HepG2 (cell line): ENCODE data around the gene IFIT5. TPM values are rescaled to one million over a fixed set of nuclear protein-coding genes. Genes with fewer than 3 reads are reported as not detected.
A peak's percentile ranks its signal among the peaks of the same experiment; 100 is the strongest.

Experiments used
- EHMT2 ChIP-seq: fragments of 200-600 bp; sonication (generic); IDR thresholded peaks from 2 replicates; pipeline ENCODE4 v1.7.0; 2017; ENCODE audit warnings: antibody characterized with exemption, low read depth, low read length, borderline replicate concordance
- EP300 ChIP-seq, 3 experiments: sonication (generic) in 1 of 3; formaldehyde crosslinking in 1 of 3; IDR thresholded peaks; 2 replicates each; pipeline versions ENCODE4 v1.5.1 to v1.6.1; 2011 to 2020; ENCODE audit warnings: low read depth in 2 of 3, low read length in 2 of 3, borderline replicate concordance in 1 of 3, improper control_type of control experiment in 1 of 3, mild to moderate bottlenecking in 1 of 3, missing genetic modification reagents in 1 of 3, moderate library complexity in 1 of 3
- FOXC1 ChIP-seq: sonication (generic); formaldehyde crosslinking; IDR thresholded peaks from 2 replicates; pipeline ENCODE4 v1.8.0; 2022; ENCODE audit warnings: mild to moderate bottlenecking, missing genetic modification reagents, borderline replicate concordance
- FOXO1 ChIP-seq: sonication (generic); formaldehyde crosslinking; IDR thresholded peaks from 2 replicates; pipeline ENCODE4 v1.4.0; 2020; ENCODE audit warnings: missing genetic modification reagents
- ISX ChIP-seq: sonication (generic); formaldehyde crosslinking; conservative IDR thresholded peaks from 2 replicates; pipeline ENCODE4 v1.5.0; 2020; ENCODE audit warnings: missing genetic modification reagents
- KDM5A ChIP-seq: fragments of 200-600 bp; sonication (generic); IDR thresholded peaks from 2 replicates; pipeline ENCODE4 v1.7.0; 2018; ENCODE audit warnings: antibody characterized with exemption, mild to moderate bottlenecking, low read length, borderline replicate concordance
- NFKBIZ ChIP-seq: IDR thresholded peaks from 2 replicates; pipeline ENCODE4 v1.6.1; 2018; ENCODE audit warnings: missing genetic modification reagents, missing compliant biosample characterization
- NPAS2 ChIP-seq: sonication (generic); formaldehyde crosslinking; IDR thresholded peaks from 2 replicates; pipeline ENCODE4 v1.8.0; 2022; ENCODE audit warnings: mild to moderate bottlenecking, missing genetic modification reagents, borderline replicate concordance
- RAD21 ChIP-seq: fragments of 450-650 bp; formaldehyde crosslinking; IDR thresholded peaks from 2 replicates; pipeline ENCODE4 v1.5.0; 2020; ENCODE audit warnings: mild to moderate bottlenecking
- SP2 ChIP-seq: sonication (generic); formaldehyde crosslinking; IDR thresholded peaks from 2 replicates; pipeline ENCODE4 v1.5.1; 2020; ENCODE audit warnings: mild to moderate bottlenecking, missing genetic modification reagents
- TAF1 ChIP-seq: sonication (generic); formaldehyde crosslinking; IDR thresholded peaks from 2 replicates; pipeline ENCODE4 v1.4.0; 2020; ENCODE audit warnings: missing genetic modification reagents
- YY1 ChIP-seq: IDR thresholded peaks from 2 replicates; pipeline ENCODE4 v1.6.1; 2011; ENCODE audit warnings: low read length, low read depth, moderate library complexity, mild to moderate bottlenecking; ENCODE audit not compliant: insufficient read depth, insufficient replicate concordance
- ZBTB14 ChIP-seq: sonication (generic); formaldehyde crosslinking; IDR thresholded peaks from 2 replicates; pipeline ENCODE4 v1.4.0; 2020; ENCODE audit warnings: missing genetic modification reagents
- ZNF18 ChIP-seq: sonication (generic); formaldehyde crosslinking; IDR thresholded peaks from 2 replicates; pipeline ENCODE4 v1.8.0; 2022; ENCODE audit warnings: mild to moderate bottlenecking, missing genetic modification reagents; ENCODE audit not compliant: insufficient replicate concordance
- ZNF264 ChIP-seq: sonication (generic); formaldehyde crosslinking; IDR thresholded peaks from 2 replicates; pipeline ENCODE4 v1.4.0; 2020; ENCODE audit warnings: missing genetic modification reagents
- ZNF292 ChIP-seq: sonication (generic); formaldehyde crosslinking; IDR thresholded peaks from 2 replicates; pipeline ENCODE4 v1.8.1; 2022; ENCODE audit warnings: mild to moderate bottlenecking, low read depth, missing genetic modification reagents, borderline replicate concordance
- ZNF547 ChIP-seq: sonication (generic); formaldehyde crosslinking; IDR thresholded peaks from 2 replicates; pipeline ENCODE4 v1.5.1; 2020; ENCODE audit warnings: mild to moderate bottlenecking, missing genetic modification reagents
- ZNF883 ChIP-seq: sonication (generic); formaldehyde crosslinking; IDR thresholded peaks from 2 replicates; pipeline ENCODE4 v1.5.1; 2020; ENCODE audit warnings: mild to moderate bottlenecking, missing genetic modification reagents; ENCODE audit errors: not compliant biosample characterization
- polyA plus RNA-seq, 8 experiments: library from polyadenylated mRNA; depleted of rRNA in 3 of 8; stranded (reverse) in 7 of 8; unstranded in 1 of 8; fragments of >200 nt; fragmentation: Illumina TruSeq in 4 of 8; extraction: Trizol in 4 of 8; gene quantifications; 2 replicates each; pipeline versions ENCODE4 v1.2.1 to v1.2.3, GENCODE V29; 2011 to 2016; ENCODE audit warnings: low read depth in 4 of 8, missing spikeins in 1 of 8, mixed read lengths in 1 of 8; ENCODE audit not compliant: insufficient read depth in 1 of 8
- total RNA-seq, 5 experiments: library from RNA; depleted of rRNA; stranded (reverse); fragments of >200 nt; fragmentation: Illumina TruSeq; extraction: Trizol; gene quantifications; 2 replicates each; pipeline ENCODE4 v1.2.3, GENCODE V29; 2016; ENCODE audit warnings: low read depth in 1 of 5
- TF ChIP-seq, protein P1 (sequence below): sonication (generic); formaldehyde crosslinking; IDR thresholded peaks from 2 replicates; pipeline ENCODE4 v1.5.0; 2020; ENCODE audit warnings: mild to moderate bottlenecking, missing genetic modification reagents, moderate library complexity
- TF ChIP-seq, protein P2 (sequence below): sonication (generic); formaldehyde crosslinking; IDR thresholded peaks from 2 replicates; pipeline ENCODE4 v1.4.0; 2020; ENCODE audit warnings: missing genetic modification reagents, low read depth, mild to moderate bottlenecking, borderline replicate concordance

Gene IFIT5
- total and polyA plus RNA-seq, 2 of the 13 experiments (the other 11 are each of a cell fraction or from before 2014, with no cell fraction given) = 2.2 to 8.3 TPM

DNA sequence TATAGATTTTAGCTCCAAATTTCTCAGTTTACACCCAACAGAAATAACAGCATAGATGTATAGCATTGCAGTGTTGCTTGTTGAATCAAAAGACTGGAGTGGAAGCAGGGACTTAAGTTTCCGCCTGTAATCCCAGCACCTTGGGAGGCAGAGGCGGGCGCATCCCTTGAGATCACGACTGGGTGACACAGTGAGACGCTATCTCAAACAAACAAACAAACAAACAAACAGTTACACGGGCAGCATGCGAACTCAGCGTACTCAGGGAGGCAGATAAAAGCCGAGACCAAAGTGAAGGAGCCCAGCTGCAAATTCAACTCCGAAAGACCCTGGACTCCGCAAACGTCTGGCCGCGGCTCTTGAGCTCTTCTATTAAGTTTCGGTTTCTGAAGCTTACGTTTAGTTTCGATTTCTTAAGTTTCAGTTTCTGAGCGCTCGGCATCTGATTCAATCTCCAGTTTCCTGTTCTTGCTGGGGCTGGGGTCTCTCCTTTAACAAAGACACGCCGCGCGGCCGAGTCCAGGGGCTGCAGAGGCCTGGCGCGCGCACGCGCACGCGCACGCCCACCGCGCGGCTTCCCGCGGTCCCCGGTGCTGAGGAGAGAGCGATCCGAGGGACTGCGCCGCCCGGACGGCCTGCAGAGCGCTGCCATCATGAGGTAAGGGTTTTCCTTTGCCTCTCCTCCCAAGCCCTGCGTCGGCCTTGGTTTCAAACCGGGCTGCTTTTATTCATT lies at the start of gene IFIT5 (continued):
- no peak for TF ChIP-seq ZNF18 (CRISPR knock-in tag)
- peak; percentile 39; the same call in 1 of the 2 replicates for TF ChIP-seq TAF1 (CRISPR knock-in tag)
- 0 out of 2 replicates have a peak, but pooled peaks have one; percentile 74 for TF ChIP-seq ZNF292 (CRISPR knock-in tag)
- TF ChIP-seq ZNF883 = peak; percentile 70
- TF ChIP-seq RAD21 (CRISPR knock-in tag) = no peak
- no peak for TF ChIP-seq EP300 (IDR thresholded peaks at IDR 0.05; ENCODE audit: low read depth in 2 of 2, low read length in 2 of 2)
- TF ChIP-seq EP300 (CRISPR knock-in tag; IDR thresholded peaks at IDR 0.05; ENCODE audit: borderline replicate concordance) = no peak
- peak; percentile 29; the same call in 1 of the 2 replicates for TF ChIP-seq FOXC1 (CRISPR knock-in tag)
- 0 out of 2 replicates have a peak, but pooled peaks have one; percentile 26 for TF ChIP-seq NPAS2
- TF ChIP-seq SP2 (CRISPR knock-in tag) = no peak
- no peak for TF ChIP-seq NFKBIZ (CRISPR knock-in tag)
- peak; percentile 6; the same call in 1 of the 2 replicates for TF ChIP-seq FOXO1 (CRISPR knock-in tag)
- TF ChIP-seq, protein P1, sequence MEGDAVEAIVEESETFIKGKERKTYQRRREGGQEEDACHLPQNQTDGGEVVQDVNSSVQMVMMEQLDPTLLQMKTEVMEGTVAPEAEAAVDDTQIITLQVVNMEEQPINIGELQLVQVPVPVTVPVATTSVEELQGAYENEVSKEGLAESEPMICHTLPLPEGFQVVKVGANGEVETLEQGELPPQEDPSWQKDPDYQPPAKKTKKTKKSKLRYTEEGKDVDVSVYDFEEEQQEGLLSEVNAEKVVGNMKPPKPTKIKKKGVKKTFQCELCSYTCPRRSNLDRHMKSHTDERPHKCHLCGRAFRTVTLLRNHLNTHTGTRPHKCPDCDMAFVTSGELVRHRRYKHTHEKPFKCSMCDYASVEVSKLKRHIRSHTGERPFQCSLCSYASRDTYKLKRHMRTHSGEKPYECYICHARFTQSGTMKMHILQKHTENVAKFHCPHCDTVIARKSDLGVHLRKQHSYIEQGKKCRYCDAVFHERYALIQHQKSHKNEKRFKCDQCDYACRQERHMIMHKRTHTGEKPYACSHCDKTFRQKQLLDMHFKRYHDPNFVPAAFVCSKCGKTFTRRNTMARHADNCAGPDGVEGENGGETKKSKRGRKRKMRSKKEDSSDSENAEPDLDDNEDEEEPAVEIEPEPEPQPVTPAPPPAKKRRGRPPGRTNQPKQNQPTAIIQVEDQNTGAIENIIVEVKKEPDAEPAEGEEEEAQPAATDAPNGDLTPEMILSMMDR (CRISPR knock-in tag) = peak; percentile 22; the same call in 1 of the 2 replicates
- TF ChIP-seq, protein P2, sequence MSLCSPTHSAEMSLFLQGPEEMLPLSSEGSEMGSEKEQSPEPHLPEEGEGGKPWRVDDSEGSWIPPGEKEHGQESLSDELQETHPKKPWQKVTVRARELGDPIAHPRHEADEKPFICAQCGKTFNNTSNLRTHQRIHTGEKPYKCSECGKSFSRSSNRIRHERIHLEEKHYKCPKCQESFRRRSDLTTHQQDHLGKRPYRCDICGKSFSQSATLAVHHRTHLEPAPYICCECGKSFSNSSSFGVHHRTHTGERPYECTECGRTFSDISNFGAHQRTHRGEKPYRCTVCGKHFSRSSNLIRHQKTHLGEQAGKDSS = 0 out of 2 replicates have a peak, but pooled peaks have one; percentile 38
- peak; percentile 97 for TF ChIP-seq ZBTB14 (CRISPR knock-in tag)
- TF ChIP-seq ZNF264 (CRISPR knock-in tag) = no peak
- TF ChIP-seq YY1 = peak; percentile 24
- peak; percentile 76 for TF ChIP-seq ZNF547
- TF ChIP-seq ISX (CRISPR knock-in tag) = peak; percentile 65; the same call in 1 of the 2 replicates
- no peak for TF ChIP-seq EHMT2
- peak; percentile 48; the same call in 1 of the 2 replicates for TF ChIP-seq KDM5A
